Measurements from ENCODE around the gene GPATCH2.
"Not testable (repeated sequence)": the region's sequence is repeated elsewhere in the genome, so short reads cannot be mapped to it uniquely, and the experiment has no call there.

Gene GPATCH2

GRCh38 chr1:217525773-217526490 is 105.0 kb downstream of the GPATCH2 start:
- peak; percentile 55 for DNase-seq (ENCODE audit: low read depth)

- DNase-seq (ENCODE audit: low read depth) = peak; percentile 69
Observed at GRCh38 chr1:217524787-217525520, 105.9 kb downstream of the GPATCH2 start.

GRCh38 chr1:217523921-217524320 is 107.0 kb downstream of the GPATCH2 start:
- DNase-seq (ENCODE audit: low read depth) = not testable (repeated sequence)

GRCh38 chr1:217522277-217522676 is 108.6 kb downstream of the GPATCH2 start:
- DNase-seq (ENCODE audit: low read depth) = no peak

GRCh38 chr1:217521317-217521716 is 109.6 kb downstream of the GPATCH2 start:
- DNase-seq (ENCODE audit: low read depth) = no peak

GRCh38 chr1:217506878-217507277 is 124.0 kb downstream of the GPATCH2 start:
- DNase-seq (ENCODE audit: low read depth) = peak; percentile 34

- no peak for DNase-seq (ENCODE audit: low read depth)
Observed at GRCh38 chr1:217498209-217498608, 132.7 kb downstream of the GPATCH2 start.

- DNase-seq (ENCODE audit: low read depth) = no peak
Observed at GRCh38 chr1:217495249-217495648, 135.6 kb downstream of the GPATCH2 start.

- no peak for DNase-seq (ENCODE audit: low read depth)
Observed at GRCh38 chr1:217494767-217495166, 136.1 kb downstream of the GPATCH2 start.

GRCh38 chr1:217493290-217493689 is 137.6 kb downstream of the GPATCH2 start:
- peak; percentile 69 for DNase-seq (ENCODE audit: low read depth)

GRCh38 chr1:217484871-217485270 is 146.0 kb downstream of the GPATCH2 start:
- DNase-seq (ENCODE audit: low read depth) = no peak

- DNase-seq (ENCODE audit: low read depth) = peak; percentile 82
Observed at GRCh38 chr1:217482356-217483102, 148.4 kb downstream of the GPATCH2 start.

GRCh38 chr1:217478450-217478849 is 152.4 kb downstream of the GPATCH2 start:
- DNase-seq (ENCODE audit: low read depth) = no peak

GRCh38 chr1:217472915-217473314 is 158.0 kb downstream of the GPATCH2 start:
- DNase-seq (ENCODE audit: low read depth) = no peak

- DNase-seq (ENCODE audit: low read depth) = no peak
Observed at GRCh38 chr1:217471403-217471802, 159.5 kb downstream of the GPATCH2 start.

- no peak for DNase-seq (ENCODE audit: low read depth)
Observed at GRCh38 chr1:217469983-217470382, 160.9 kb downstream of the GPATCH2 start.

- DNase-seq (ENCODE audit: low read depth) = no peak
Observed at GRCh38 chr1:217465102-217465501, 165.8 kb downstream of the GPATCH2 start.

- no peak for DNase-seq (ENCODE audit: low read depth)
Observed at GRCh38 chr1:217462666-217463065, 168.2 kb downstream of the GPATCH2 start.

- DNase-seq (ENCODE audit: low read depth) = no peak
Observed at GRCh38 chr1:217462159-217462558, 168.7 kb downstream of the GPATCH2 start.

- no peak for DNase-seq (ENCODE audit: low read depth)
Observed at GRCh38 chr1:217457016-217457415, 173.9 kb downstream of the GPATCH2 start.

- no peak for DNase-seq (ENCODE audit: low read depth)
Observed at GRCh38 chr1:217456261-217456660, 174.6 kb downstream of the GPATCH2 start.

GRCh38 chr1:217453816-217454215 is 177.1 kb downstream of the GPATCH2 start:
- DNase-seq (ENCODE audit: low read depth) = peak; percentile 24

- no peak for DNase-seq (ENCODE audit: low read depth)
Observed at GRCh38 chr1:217449370-217449769, 181.5 kb downstream of the GPATCH2 start.
